Bronchial epithelial cell (primary cell): Measurements from ENCODE around the gene ZNF367. TPM values are rescaled to one million over a fixed set of nuclear protein-coding genes. Genes with fewer than 3 reads are reported as not detected.
A peak's percentile ranks its signal among the peaks of the same experiment; 100 is the strongest.

Experiments used
- DNase-seq: peaks from one replicate; pipeline ENCODE4 v3.0.0-alpha.2; 2010; ENCODE audit warnings: low read depth
- FAIRE-seq: peaks from 2 replicates; lab custom pipeline; 2011; peaks lifted over from hg19 to GRCh38; lab: Jason Lieb, UNC
- H3K27me3 ChIP-seq: 2 replicates; pipeline ENCODE4 v1.5.1; 2011; ENCODE audit warnings: low read length; ENCODE audit not compliant: control insufficient read depth, insufficient read depth
- H3K36me3 ChIP-seq: 2 replicates; pipeline ENCODE4 v1.5.1; 2011; ENCODE audit warnings: low read length; ENCODE audit not compliant: control insufficient read depth, insufficient read depth
- H3K4me3 ChIP-seq: 2 replicates; pipeline ENCODE4 v1.5.1; 2011; ENCODE audit warnings: mild to moderate bottlenecking, low read depth, low read length, control low read depth
- total RNA-seq: library from RNA; depleted of rRNA; stranded (reverse); fragments of >200 nt; gene quantifications from 2 replicates; pipeline ENCODE4 v1.2.1, GENCODE V29; 2014
- TF ChIP-seq, protein P1 (sequence below): IDR thresholded peaks from 2 replicates; pipeline ENCODE4 v1.5.1; 2011; ENCODE audit warnings: mild to moderate bottlenecking, moderate library complexity, low read length, control low read depth, inconsistent platforms; ENCODE audit not compliant: insufficient read depth, severe bottlenecking

The ZNF367 gene
- total RNA-seq, 1 donor from 2014 or later, result 0.26 TPM

GRCh38 chr9:96392263-96392662 lies 25.9 kb downstream of the ZNF367 start:
- TF ChIP-seq, protein P1, sequence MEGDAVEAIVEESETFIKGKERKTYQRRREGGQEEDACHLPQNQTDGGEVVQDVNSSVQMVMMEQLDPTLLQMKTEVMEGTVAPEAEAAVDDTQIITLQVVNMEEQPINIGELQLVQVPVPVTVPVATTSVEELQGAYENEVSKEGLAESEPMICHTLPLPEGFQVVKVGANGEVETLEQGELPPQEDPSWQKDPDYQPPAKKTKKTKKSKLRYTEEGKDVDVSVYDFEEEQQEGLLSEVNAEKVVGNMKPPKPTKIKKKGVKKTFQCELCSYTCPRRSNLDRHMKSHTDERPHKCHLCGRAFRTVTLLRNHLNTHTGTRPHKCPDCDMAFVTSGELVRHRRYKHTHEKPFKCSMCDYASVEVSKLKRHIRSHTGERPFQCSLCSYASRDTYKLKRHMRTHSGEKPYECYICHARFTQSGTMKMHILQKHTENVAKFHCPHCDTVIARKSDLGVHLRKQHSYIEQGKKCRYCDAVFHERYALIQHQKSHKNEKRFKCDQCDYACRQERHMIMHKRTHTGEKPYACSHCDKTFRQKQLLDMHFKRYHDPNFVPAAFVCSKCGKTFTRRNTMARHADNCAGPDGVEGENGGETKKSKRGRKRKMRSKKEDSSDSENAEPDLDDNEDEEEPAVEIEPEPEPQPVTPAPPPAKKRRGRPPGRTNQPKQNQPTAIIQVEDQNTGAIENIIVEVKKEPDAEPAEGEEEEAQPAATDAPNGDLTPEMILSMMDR, result no peak

DNA sequence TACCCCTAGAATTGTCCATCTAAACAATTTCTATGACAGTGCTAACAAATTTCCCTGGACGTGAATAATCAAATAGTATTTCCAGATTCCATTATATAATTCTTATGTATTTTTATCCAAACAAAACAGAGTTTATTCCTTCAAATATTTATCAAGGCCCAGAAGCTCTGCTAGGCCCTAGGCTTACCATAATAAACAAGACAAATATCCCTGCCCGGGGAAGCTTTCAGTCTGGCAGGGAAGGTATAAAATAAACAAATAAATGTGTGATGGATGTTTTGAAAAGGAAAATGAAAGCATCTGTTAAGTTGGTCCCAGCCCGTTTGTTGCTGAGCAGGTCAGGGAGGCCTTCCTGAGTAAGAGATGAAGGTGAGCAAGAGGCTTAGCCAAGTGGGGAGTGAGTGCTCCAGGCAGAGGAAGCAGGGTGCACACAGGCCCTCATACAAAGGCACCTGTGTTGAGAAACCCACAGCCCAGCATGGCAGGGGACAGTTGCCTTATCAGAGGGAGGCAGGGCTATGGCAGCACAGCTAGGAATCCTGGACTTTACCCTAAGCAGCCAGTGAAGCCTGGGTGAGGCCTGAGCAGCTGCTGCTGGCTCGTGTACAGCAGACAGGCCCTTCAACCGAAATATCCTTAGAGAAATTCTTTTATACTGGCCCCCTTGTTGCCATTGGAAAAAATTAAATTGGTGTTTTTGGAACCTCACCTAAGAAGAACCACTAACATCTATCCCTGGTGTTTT lies 27.0 kb downstream of the ZNF367 start:
- Histone ChIP-seq H3K36me3 (no peaks in the 10 kb centered on the region), H3K4me3 (no peak overlapping the region), H3K27me3 (no peaks in the 10 kb centered on the region)
- TF ChIP-seq, protein P1, result no peak
- no peak for DNase-seq
- FAIRE-seq, result no peak

More at GRCh38 chr9:96392263-96392662, 25.9 kb downstream of the ZNF367 start:
- FAIRE-seq (no peak), DNase-seq (no peak)
- Histone ChIP-seq H3K36me3 (no peaks in the 10 kb centered on the region), H3K27me3 (no peaks in the 10 kb centered on the region), H3K4me3 (no peak overlapping the region)

DNA sequence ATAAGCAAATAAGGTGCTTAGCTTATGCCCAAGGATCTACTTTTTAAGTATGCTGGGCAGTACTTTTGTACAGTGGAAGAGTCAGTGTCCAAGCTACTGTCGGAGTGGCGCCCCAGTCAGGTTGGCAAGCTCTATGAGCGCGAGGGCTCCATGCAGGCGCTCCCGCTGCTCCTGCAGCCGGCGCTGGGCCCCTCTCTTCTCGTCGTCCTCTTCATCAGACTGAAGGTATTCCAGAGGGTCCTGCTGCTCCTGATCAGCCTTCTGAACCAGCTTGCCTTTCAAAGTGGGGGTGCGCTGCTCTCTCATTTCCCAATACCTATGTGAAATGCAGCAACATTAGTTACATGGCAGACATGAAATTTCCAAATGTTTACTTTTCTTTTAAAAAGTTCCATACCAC lies 30.0 kb downstream of the ZNF367 start:
- DNase-seq (no peak), FAIRE-seq (no peak)
- Histone ChIP-seq H3K4me3 (no peak overlapping the region), H3K27me3 (no peaks in the 10 kb centered on the region), H3K36me3 (no peaks in the 10 kb centered on the region)
- TF ChIP-seq, protein P1, result no peak

DNA sequence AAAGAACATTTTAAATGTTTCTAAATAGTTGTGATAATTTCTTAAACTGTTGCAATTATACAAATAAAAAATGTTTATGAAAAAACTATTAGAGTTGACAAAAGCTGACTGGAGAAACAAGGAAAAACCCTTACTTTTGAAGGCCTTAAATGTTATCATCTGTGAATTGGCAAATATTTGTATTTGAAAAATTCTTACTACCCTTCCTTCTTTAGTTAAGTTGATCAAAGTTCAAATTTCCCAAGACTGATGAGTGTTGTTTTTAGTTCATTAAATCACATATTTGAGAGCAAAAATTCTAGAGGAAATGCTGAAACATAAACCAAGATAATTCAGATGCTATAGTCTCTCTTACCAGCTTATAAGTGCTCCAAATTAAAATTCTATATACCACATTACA lies 32.0 kb downstream of the ZNF367 start:
- Histone ChIP-seq H3K4me3 (no peak overlapping the region), H3K36me3 (no peaks in the 10 kb centered on the region), H3K27me3 (no peaks in the 10 kb centered on the region)
- TF ChIP-seq, protein P1, result no peak
- DNase-seq, result no peak
- FAIRE-seq, result no peak

DNA sequence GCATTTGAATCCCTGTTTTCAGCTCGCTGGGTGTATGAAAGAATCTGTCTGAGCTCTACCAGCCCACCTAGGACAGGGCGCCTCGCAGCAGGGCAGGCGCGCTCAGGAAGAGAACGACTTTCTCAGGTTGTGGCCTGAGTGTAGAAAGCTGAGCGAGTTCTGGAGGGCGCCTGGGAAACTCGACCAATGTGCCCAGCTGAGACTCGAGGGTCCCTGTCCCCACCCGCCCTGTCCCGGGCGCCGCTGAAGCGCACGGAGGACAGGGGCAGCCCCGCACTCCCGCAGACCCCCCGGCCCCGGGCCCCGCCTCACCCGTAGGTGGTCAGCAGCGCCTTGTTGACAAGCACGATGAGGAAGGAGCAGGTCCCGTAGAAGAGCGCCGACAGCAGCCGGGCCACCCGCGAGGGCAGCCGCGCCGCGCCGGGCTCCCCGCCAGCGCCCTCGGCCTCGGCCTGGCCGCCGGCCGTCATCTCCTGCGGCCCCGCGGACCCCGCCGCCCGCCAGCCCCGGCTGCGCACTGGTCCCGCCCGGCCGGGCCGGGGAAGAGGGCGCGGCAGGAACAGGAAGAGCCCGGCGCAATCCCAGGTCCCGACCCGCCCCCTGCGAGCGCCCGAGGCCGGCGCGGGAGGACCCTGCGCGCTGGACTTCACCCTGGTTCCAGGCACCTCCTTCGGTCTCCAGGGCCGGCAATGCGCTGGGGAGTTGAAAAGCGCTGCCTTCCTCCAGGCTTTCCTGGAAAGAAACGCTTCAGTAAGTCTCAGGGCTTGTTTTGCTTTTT lies 34.8 kb downstream of the ZNF367 start, which contains the start of gene SLC35D2:
TSS of gene SLC35D2 (minus strand) at position 547 of the 778 bp plus-strand sequence. CDS start at position 470, 77 bp downstream.
- Histone ChIP-seq H3K4me3 (peak within 1 kb of the TSS; percentile 67), H3K36me3 (no peaks in the 10 kb centered on the region), H3K27me3 (no peaks in the 10 kb centered on the region)
- TF ChIP-seq, protein P1, result no peak
- no peak for FAIRE-seq
- peak; percentile 27 for DNase-seq
